CD4-positive, alpha-beta memory T cell (primary cell): ENCODE data around the gene UIMC1. TPM values are rescaled to one million over a fixed set of nuclear protein-coding genes. Genes with fewer than 3 reads are reported as not detected.

ENCODE experiments used
- CTCF ChIA-PET: fragments of 350-600 bp; sonication (Branson Sonifier 250); formaldehyde crosslinking; loops from one replicate; lab custom pipeline; 2021; ENCODE audit warnings: inconsistent platforms; ENCODE audit not compliant: partially characterized antibody; lab: Charles Lee
- POLR2A ChIA-PET: fragments of 350-600 bp; sonication (Branson Sonifier 250); formaldehyde crosslinking; loops from one replicate; lab custom pipeline; 2021; ENCODE audit not compliant: partially characterized antibody; lab: Charles Lee
- DNase-seq, 5 donors: peaks; one replicate each; pipeline versions ENCODE4 v3.0.0 to v3.0.0-alpha.2; 2020 to 2022; ENCODE audit warnings: mixed read lengths in 1 of 5
- H3K27ac ChIP-seq: one replicate; pipeline ENCODE4 v1.7.0; 2013; ENCODE audit warnings: low read depth, low read length
- H3K27me3 ChIP-seq: 2 replicates; pipeline ENCODE4 v1.7.0; 2013; ENCODE audit warnings: mild to moderate bottlenecking, low read length, moderate library complexity; ENCODE audit not compliant: insufficient read depth
- H3K36me3 ChIP-seq: 2 replicates; pipeline ENCODE4 v1.7.0; 2013; ENCODE audit warnings: mild to moderate bottlenecking, low read length, moderate library complexity; ENCODE audit not compliant: insufficient read depth
- H3K4me1 ChIP-seq: 2 replicates; pipeline ENCODE4 v1.7.0; 2013; ENCODE audit warnings: mild to moderate bottlenecking, low read length, moderate library complexity; ENCODE audit not compliant: insufficient read depth
- H3K4me3 ChIP-seq, 2 donors: one replicate each; pipeline ENCODE4 v1.7.0; 2013; ENCODE audit warnings: low read length in 2 of 2, mild to moderate bottlenecking in 1 of 2
- H3K9me3 ChIP-seq, 2 donors: one replicate each; pipeline ENCODE4 v1.7.0; 2013; ENCODE audit warnings: low read length in 2 of 2, control low read depth in 1 of 2; ENCODE audit not compliant: control insufficient read depth in 1 of 2
- H3K27ac Mint-ChIP-seq, 7 donors: one replicate each; pipeline ENCODE4 v1.8.0; 2020 to 2021; ENCODE audit warnings: mixed read lengths in 7 of 7, mild to moderate bottlenecking in 6 of 7, inconsistent platforms in 3 of 7, moderate library complexity in 3 of 7
- H3K27me3 Mint-ChIP-seq, 2 donors: one replicate each; pipeline ENCODE4 v1.8.0; 2020 to 2021; ENCODE audit warnings: mixed read lengths in 2 of 2
- H3K36me3 Mint-ChIP-seq, 2 donors: one replicate each; pipeline ENCODE4 v1.8.0; 2020 to 2021; ENCODE audit warnings: mixed read lengths in 2 of 2, inconsistent platforms in 1 of 2, mild to moderate bottlenecking in 1 of 2
- H3K4me1 Mint-ChIP-seq, 4 donors: one replicate each; pipeline ENCODE4 v1.8.0; 2020 to 2021; ENCODE audit warnings: mixed read lengths in 4 of 4, mild to moderate bottlenecking in 1 of 4
- H3K4me3 Mint-ChIP-seq, 8 donors: one replicate each; pipeline ENCODE4 v1.8.0; 2020 to 2021; ENCODE audit warnings: mixed read lengths in 8 of 8, mild to moderate bottlenecking in 7 of 8, moderate library complexity in 6 of 8, inconsistent platforms in 3 of 8
- H3K9me3 Mint-ChIP-seq, 8 donors: one replicate each; pipeline ENCODE4 v1.8.0; 2020 to 2021; ENCODE audit warnings: mixed read lengths in 8 of 8, mild to moderate bottlenecking in 5 of 8, inconsistent platforms in 3 of 8, moderate library complexity in 1 of 8
- intact Hi-C: fragments of 100-400 bp; cut with micrococcal nuclease; formaldehyde crosslinking; loops from one replicate; pipeline ENCODE4 v1.15.1; 2023
- polyA plus RNA-seq, 2 donors: library from polyadenylated mRNA; unstranded; fragments of 300-500 nt; fragmentation: Illumina TruSeq; gene quantifications; one replicate each; pipeline ENCODE4 v1.2.3, GENCODE V29; 2021
- total RNA-seq, 2 experiments: library from RNA; stranded (reverse); gene quantifications; one replicate each; pipeline ENCODE4 v1.2.3, GENCODE V29; 2021

UIMC1 gene
- total and polyA plus RNA-seq, 4 experiments from 2014 or later: 16.7 to 61.7 (median 41.2) TPM

DNA sequence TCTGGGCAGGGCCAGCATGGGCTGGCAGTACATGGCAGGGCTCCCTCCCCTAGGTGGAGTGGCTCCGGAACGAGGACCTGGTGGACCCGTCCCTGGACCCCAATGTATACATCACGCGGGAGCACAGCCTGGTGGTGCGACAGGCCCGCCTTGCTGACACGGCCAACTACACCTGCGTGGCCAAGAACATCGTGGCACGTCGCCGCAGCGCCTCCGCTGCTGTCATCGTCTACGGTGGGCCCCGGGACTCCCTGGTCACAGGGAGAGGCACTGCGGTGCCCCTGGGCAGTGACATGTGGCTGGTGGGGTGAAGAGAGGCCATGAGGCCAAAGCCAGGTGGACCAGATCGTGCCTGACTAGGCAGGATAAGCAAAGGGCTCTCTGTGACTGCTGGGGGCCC, 137.8 kb downstream of the UIMC1 start:
- Histone ChIP-seq H3K4me3 (no peak overlapping the region), H3K36me3 (no peaks in the 10 kb centered on the region), H3K4me1 (no peaks in the 10 kb centered on the region), H3K27ac (no peak overlapping the region), H3K27me3 (no peaks in the 10 kb centered on the region), H3K9me3 (no peaks in the 10 kb centered on the region)
- H3K4me1 Mint-ChIP-seq: peaks cover 1 to 6% (median 3%) of the 10 kb centered on the region in 4 donors
- H3K36me3 Mint-ChIP-seq: no peaks in the 10 kb centered on the region
- ChIA-PET POLR2A (no interaction called here), CTCF (no interaction called here)
- peaks cover 10 to 11% of the 10 kb centered on the region in 2 donors for H3K27me3 Mint-ChIP-seq
- intact Hi-C loops: no loop called here
- no peak overlapping the region for H3K4me3 Mint-ChIP-seq
- peaks cover 0 to 6% (median 0%) of the 10 kb centered on the region in 8 donors for H3K9me3 Mint-ChIP-seq
- DNase-seq: no peak
- no peak overlapping the region for H3K27ac Mint-ChIP-seq

DNA sequence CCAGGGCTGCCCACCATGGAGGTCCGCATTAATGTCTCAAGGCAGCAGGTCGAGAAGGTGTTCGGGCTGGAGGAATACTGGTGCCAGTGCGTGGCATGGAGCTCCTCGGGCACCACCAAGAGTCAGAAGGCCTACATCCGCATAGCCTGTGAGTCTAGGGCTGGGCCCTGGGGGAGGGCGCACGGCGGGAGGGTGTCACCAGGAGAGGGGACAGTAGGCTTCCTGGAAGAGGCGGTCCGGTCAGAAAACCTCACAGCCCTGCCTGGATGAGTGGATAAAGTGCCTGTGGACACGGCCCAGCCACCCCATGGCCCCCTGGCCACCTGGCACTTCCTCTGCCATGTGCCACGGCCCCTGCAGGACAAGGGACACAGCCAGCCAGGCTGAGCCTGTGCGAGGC, 138.5 kb downstream of the UIMC1 start:
- Histone ChIP-seq H3K27me3 (no peaks in the 10 kb centered on the region), H3K4me1 (no peaks in the 10 kb centered on the region), H3K4me3 (no peak overlapping the region), H3K36me3 (no peaks in the 10 kb centered on the region), H3K27ac (no peak overlapping the region), H3K9me3 (no peaks in the 10 kb centered on the region)
- Mint-ChIP-seq H3K4me3 (no peak overlapping the region), H3K4me1 (peaks cover 0 to 6% (median 3%) of the 10 kb centered on the region in 4 donors), H3K36me3 (no peaks in the 10 kb centered on the region), H3K27ac (no peak overlapping the region), H3K9me3 (peaks cover 0 to 4% (median 0%) of the 10 kb centered on the region in 8 donors), H3K27me3 (peaks cover 10 to 13% of the 10 kb centered on the region in 2 donors)
- POLR2A ChIA-PET: no interaction called here
- intact Hi-C loops: no loop called here
- CTCF ChIA-PET: no interaction called here
- DNase-seq: no peak

DNA sequence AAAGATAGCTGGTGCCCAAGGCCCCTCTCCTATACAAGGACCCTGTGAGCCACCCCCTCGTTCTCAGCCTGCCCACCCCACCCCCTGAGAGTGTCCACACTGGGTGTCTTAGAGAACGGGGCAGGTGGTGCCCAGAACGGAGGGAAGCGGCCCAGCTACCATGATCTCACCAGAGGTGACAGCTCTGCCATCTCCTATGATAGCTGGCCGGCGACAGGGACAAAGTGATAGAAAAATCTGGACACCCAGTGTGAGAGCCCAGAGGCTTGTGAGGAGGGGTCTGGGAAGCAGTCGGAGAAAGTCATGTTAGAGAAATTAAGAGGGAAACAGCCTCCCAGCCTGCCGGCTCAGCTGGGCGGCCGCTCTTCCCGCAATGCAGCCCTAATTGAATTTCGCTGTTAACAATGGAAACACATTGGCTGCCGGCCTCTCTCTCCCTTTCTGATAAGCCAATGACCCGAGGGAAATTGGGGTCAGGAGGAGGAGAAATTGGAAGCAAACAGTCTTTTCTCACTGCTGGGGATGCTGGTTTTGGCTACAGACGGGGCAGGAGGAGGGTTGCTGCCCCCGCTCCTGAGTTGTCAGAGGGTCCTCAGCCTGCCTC, 139.8 kb downstream of the UIMC1 start:
- Histone ChIP-seq H3K9me3 (no peaks in the 10 kb centered on the region), H3K36me3 (no peaks in the 10 kb centered on the region), H3K4me3 (no peak overlapping the region), H3K4me1 (no peaks in the 10 kb centered on the region), H3K27ac (no peak overlapping the region), H3K27me3 (no peaks in the 10 kb centered on the region)
- no peaks in the 10 kb centered on the region for H3K36me3 Mint-ChIP-seq
- peaks cover 13 to 16% of the 10 kb centered on the region in 2 donors for H3K27me3 Mint-ChIP-seq
- DNase-seq: no peak
- no peak overlapping the region for H3K4me3 Mint-ChIP-seq
- CTCF ChIA-PET: no interaction called here
- intact Hi-C loops: no loop called here
- no peaks in the 10 kb centered on the region for H3K9me3 Mint-ChIP-seq
- H3K27ac Mint-ChIP-seq: no peak overlapping the region
- peaks cover 0 to 6% (median 2%) of the 10 kb centered on the region in 4 donors for H3K4me1 Mint-ChIP-seq
- POLR2A ChIA-PET: no interaction called here

DNA sequence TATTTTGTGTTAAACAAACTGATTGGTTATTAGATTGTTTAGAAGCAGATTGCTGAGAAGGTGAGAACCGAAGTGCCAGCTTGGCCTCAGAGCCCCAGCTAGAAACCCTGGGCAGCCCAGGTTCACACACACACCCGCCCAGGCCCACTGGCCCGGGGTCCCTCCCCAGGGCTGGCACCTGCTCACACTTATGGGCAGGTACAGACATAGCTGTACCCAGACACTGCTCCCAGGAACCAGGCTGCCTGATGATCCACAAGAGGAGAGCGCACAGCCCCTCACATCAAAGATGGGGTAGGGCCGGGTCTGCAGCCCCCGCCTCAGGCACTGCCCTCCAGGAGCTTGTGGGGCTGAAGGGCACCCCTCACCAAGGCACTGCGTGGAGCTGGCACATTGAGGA, 140.6 kb downstream of the UIMC1 start:
- Histone ChIP-seq H3K27ac (no peak overlapping the region), H3K9me3 (no peaks in the 10 kb centered on the region), H3K27me3 (no peaks in the 10 kb centered on the region), H3K4me3 (no peak overlapping the region), H3K36me3 (no peaks in the 10 kb centered on the region), H3K4me1 (no peaks in the 10 kb centered on the region)
- intact Hi-C loops: no loop called here
- no peak overlapping the region for H3K4me3 Mint-ChIP-seq
- H3K27me3 Mint-ChIP-seq: peaks cover 13 to 16% of the 10 kb centered on the region in 2 donors
- peaks cover 0 to 6% (median 2%) of the 10 kb centered on the region in 4 donors for H3K4me1 Mint-ChIP-seq
- no peak for DNase-seq
- H3K9me3 Mint-ChIP-seq: no peaks in the 10 kb centered on the region
- CTCF ChIA-PET: no interaction called here
- no peaks in the 10 kb centered on the region for H3K36me3 Mint-ChIP-seq
- POLR2A ChIA-PET: no interaction called here
- peak overlapping the region in 1 of 7 donors; percentile 62 for H3K27ac Mint-ChIP-seq

DNA sequence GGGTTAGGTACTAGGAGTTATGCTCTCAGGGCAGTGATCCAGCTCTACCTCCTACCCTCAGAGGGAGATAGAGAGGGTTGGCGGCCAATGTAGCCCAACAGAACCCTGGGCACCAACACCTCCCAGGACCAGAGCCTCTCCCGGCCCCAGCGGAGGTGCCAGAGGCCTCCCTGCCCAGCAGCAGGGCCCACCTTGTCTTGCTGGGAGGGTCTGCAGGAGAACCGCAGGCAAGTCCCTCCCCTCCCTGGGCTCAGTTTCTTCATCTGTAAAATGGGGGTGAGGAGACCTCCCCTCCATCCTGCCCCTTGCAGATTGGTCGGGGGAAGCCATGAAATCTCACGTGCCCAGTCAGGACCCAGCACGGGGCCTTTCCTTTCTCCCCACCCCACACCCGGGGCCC, 141.8 kb downstream of the UIMC1 start:
- Histone ChIP-seq H3K4me3 (no peak overlapping the region), H3K27me3 (no peaks in the 10 kb centered on the region), H3K36me3 (no peaks in the 10 kb centered on the region), H3K4me1 (no peaks in the 10 kb centered on the region), H3K27ac (no peak overlapping the region), H3K9me3 (no peaks in the 10 kb centered on the region)
- ChIA-PET POLR2A (no interaction called here), CTCF (no interaction called here)
- Mint-ChIP-seq H3K4me1 (no peaks in the 10 kb centered on the region), H3K27ac (no peak overlapping the region), H3K27me3 (peaks cover 14 to 16% of the 10 kb centered on the region in 2 donors), H3K4me3 (no peak overlapping the region), H3K9me3 (no peaks in the 10 kb centered on the region), H3K36me3 (no peaks in the 10 kb centered on the region)
- intact Hi-C loops: no loop called here
- DNase-seq: no peak

DNA sequence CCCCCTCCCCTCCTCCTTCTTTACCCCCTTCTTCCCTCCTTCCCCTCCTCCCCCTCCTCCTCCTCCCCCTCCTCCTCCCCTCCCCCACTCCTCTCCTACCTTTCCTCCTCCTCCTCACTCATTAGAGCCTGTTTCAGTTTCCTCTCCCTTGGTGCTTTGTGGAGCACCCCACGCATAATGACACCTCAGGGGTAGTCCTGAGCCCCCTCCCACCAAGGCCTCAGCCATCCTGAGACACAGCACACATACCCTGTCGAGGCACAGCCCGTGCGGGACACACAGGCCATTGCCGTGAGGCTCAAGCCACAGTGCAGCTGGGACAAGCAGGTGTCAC, 142.8 kb downstream of the UIMC1 start:
- H3K4me3 Mint-ChIP-seq: no peak overlapping the region
- ChIA-PET CTCF (no interaction called here), POLR2A (no interaction called here)
- intact Hi-C loops: no loop called here
- H3K27me3 Mint-ChIP-seq: peaks cover 14 to 16% of the 10 kb centered on the region in 2 donors
- no peaks in the 10 kb centered on the region for H3K27me3 ChIP-seq
- H3K27ac Mint-ChIP-seq: no peak overlapping the region
- H3K27ac ChIP-seq: no peak overlapping the region
- DNase-seq: no peak
- H3K9me3 Mint-ChIP-seq: peaks cover 0 to 1% (median 0%) of the 10 kb centered on the region in 8 donors
- no peaks in the 10 kb centered on the region for H3K36me3 ChIP-seq
- no peak overlapping the region for H3K4me3 ChIP-seq
- no peaks in the 10 kb centered on the region for H3K9me3 ChIP-seq
- H3K36me3 Mint-ChIP-seq: no peaks in the 10 kb centered on the region
- H3K4me1 ChIP-seq: no peaks in the 10 kb centered on the region
- no peaks in the 10 kb centered on the region for H3K4me1 Mint-ChIP-seq

DNA sequence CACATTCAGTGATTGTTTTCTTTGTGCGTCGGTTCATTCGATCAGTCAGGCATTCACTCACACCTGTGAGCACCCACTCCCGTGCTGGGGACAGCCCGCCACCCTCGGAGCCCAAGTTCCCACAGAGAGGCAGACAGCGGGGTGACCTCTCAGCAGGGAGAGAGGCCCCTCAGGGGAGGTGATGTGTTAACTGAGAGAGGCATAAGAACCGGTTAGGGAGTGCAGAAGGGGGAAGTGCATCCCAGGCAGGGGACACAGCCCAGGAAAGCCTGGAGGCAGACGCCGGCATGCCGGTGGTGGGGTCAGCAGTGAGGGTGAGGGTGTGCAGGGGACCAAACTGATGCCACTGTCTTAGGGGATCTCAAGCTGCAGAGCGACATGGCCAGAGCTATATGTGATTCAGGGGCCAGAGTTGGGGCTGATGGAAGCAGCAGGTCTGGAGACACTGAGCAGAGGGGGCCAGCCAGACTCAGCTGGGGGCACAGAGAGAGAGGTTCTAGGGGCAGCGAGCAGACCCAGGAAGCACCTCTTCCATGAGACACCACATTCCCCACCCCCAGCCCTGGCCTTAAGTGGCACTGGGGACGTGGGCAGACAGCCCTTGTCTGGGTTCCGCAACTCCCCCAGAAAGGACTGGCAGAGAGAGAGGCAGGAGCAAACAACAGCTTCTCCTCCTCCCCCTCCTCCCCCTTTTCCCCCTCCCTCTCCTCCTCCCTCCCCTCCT, 143.4 kb downstream of the UIMC1 start:
- POLR2A ChIA-PET: no interaction called here
- no peaks in the 10 kb centered on the region for H3K36me3 ChIP-seq
- peaks cover 0 to 3% (median 0%) of the 10 kb centered on the region in 8 donors for H3K9me3 Mint-ChIP-seq
- H3K4me1 ChIP-seq: no peaks in the 10 kb centered on the region
- H3K27ac Mint-ChIP-seq: no peak overlapping the region
- H3K27me3 ChIP-seq: no peaks in the 10 kb centered on the region
- peaks cover 18 to 19% of the 10 kb centered on the region in 2 donors for H3K27me3 Mint-ChIP-seq
- H3K27ac ChIP-seq: no peak overlapping the region
- CTCF ChIA-PET: no interaction called here
- H3K36me3 Mint-ChIP-seq: no peaks in the 10 kb centered on the region
- no peaks in the 10 kb centered on the region for H3K4me1 Mint-ChIP-seq
- intact Hi-C loops: no loop called here
- DNase-seq: no peak
- H3K9me3 ChIP-seq: no peaks in the 10 kb centered on the region
- no peak overlapping the region for H3K4me3 Mint-ChIP-seq
- H3K4me3 ChIP-seq: no peak overlapping the region
